Activated naive CD8-positive, alpha-beta T cell treated with anti-CD3 and anti-CD28 coated beads, Interleukin-2, amount 10 ng/mL, durations not matched to agents 7 days and 5 days (primary cell): Measurements from ENCODE around the gene PSG7. TPM values are rescaled to one million over a fixed set of nuclear protein-coding genes. Genes with fewer than 3 reads are reported as not detected.
"Not testable (repeated sequence)": the region's sequence is repeated elsewhere in the genome, so short reads cannot be mapped to it uniquely, and the experiment has no call there.

Experiments used
- ATAC-seq: fragments of 150-1000 bp; cut with Tn5 transposase; one replicate; pipeline ENCODE4 v1.10.0; 2021; ENCODE audit warnings: low read depth, moderate library complexity
- POLR2A ChIA-PET: fragments of 350-600 bp; sonication (Branson Sonifier 250); formaldehyde crosslinking; loops from one replicate; lab custom pipeline; 2021; ENCODE audit warnings: antibody characterized with exemption; lab: Charles Lee
- DNase-seq: peaks from one replicate; pipeline ENCODE4 v3.0.0; 2021
- H3K27ac Mint-ChIP-seq: one replicate; pipeline ENCODE4 v1.8.0; 2022; ENCODE audit warnings: mild to moderate bottlenecking, mixed read lengths
- H3K27me3 Mint-ChIP-seq: one replicate; pipeline ENCODE4 v1.8.0; 2022; ENCODE audit warnings: mild to moderate bottlenecking, moderate library complexity, mixed read lengths
- H3K36me3 Mint-ChIP-seq: one replicate; pipeline ENCODE4 v1.8.0; 2021; ENCODE audit warnings: mild to moderate bottlenecking, mixed read lengths
- H3K4me1 Mint-ChIP-seq: one replicate; pipeline ENCODE4 v1.8.0; 2021; ENCODE audit warnings: mixed read lengths
- H3K4me3 Mint-ChIP-seq: one replicate; pipeline ENCODE4 v1.8.0; 2022; ENCODE audit warnings: mild to moderate bottlenecking, moderate library complexity, mixed read lengths
- H3K9me3 Mint-ChIP-seq: one replicate; pipeline ENCODE4 v1.8.0; 2021; ENCODE audit warnings: mixed read lengths
- total RNA-seq, 2 experiments: library from RNA; stranded (reverse); gene quantifications; one replicate each; pipeline ENCODE4 v1.2.3, GENCODE V29; 2021

Gene PSG7
- total RNA-seq, 2 experiments from 2014 or later: not detected

- ATAC-seq, H3K4me1 Mint-ChIP-seq: not testable (repeated sequence)
Observed at GRCh38 chr19:42899674-42900073, 37.3 kb downstream of the PSG7 start.

GRCh38 chr19:42899110-42899509 is 37.9 kb downstream of the PSG7 start:
- peaks cover 12% of the 10 kb centered on the region for H3K27me3 Mint-ChIP-seq
- H3K9me3 Mint-ChIP-seq, H3K36me3 Mint-ChIP-seq, POLR2A ChIA-PET, H3K4me3 Mint-ChIP-seq, ATAC-seq, DNase-seq, H3K27ac Mint-ChIP-seq, H3K4me1 Mint-ChIP-seq: not testable (repeated sequence)

More at GRCh38 chr19:42899674-42900073, 37.3 kb downstream of the PSG7 start:
- DNase-seq, H3K27ac Mint-ChIP-seq, H3K4me3 Mint-ChIP-seq, POLR2A ChIA-PET, H3K36me3 Mint-ChIP-seq, H3K9me3 Mint-ChIP-seq: not testable (repeated sequence)
- H3K27me3 Mint-ChIP-seq: peaks cover 13% of the 10 kb centered on the region

GRCh38 chr19:42898656-42899055 is 38.4 kb downstream of the PSG7 start:
- DNase-seq, H3K4me3 Mint-ChIP-seq, H3K27ac Mint-ChIP-seq, ATAC-seq, H3K9me3 Mint-ChIP-seq, H3K36me3 Mint-ChIP-seq, H3K4me1 Mint-ChIP-seq, POLR2A ChIA-PET: not testable (repeated sequence)
- H3K27me3 Mint-ChIP-seq: peaks cover 12% of the 10 kb centered on the region

- H3K27me3 Mint-ChIP-seq, H3K9me3 Mint-ChIP-seq, H3K36me3 Mint-ChIP-seq, H3K4me1 Mint-ChIP-seq, H3K27ac Mint-ChIP-seq, ATAC-seq, POLR2A ChIA-PET, H3K4me3 Mint-ChIP-seq, DNase-seq: not testable (repeated sequence)
Observed at GRCh38 chr19:42897729-42898128, 39.3 kb downstream of the PSG7 start.

GRCh38 chr19:42890446-42890845 is 46.6 kb downstream of the PSG7 start:
- not testable (repeated sequence) for H3K4me3 Mint-ChIP-seq, ATAC-seq, H3K27me3 Mint-ChIP-seq, H3K4me1 Mint-ChIP-seq, DNase-seq, H3K36me3 Mint-ChIP-seq, H3K27ac Mint-ChIP-seq, H3K9me3 Mint-ChIP-seq
- POLR2A ChIA-PET: interaction anchor here (0.6 kb wide), 1 partner anchor 889 kb away, joined by 4 read pairs; no protein-coding TSS in a partner anchor

GRCh38 chr19:42887876-42888445 is 49.0 kb downstream of the PSG7 start:
- DNase-seq, POLR2A ChIA-PET, H3K4me3 Mint-ChIP-seq, H3K27ac Mint-ChIP-seq, H3K27me3 Mint-ChIP-seq, ATAC-seq, H3K9me3 Mint-ChIP-seq, H3K4me1 Mint-ChIP-seq, H3K36me3 Mint-ChIP-seq: not testable (repeated sequence)

- H3K4me1 Mint-ChIP-seq, H3K4me3 Mint-ChIP-seq, H3K36me3 Mint-ChIP-seq, POLR2A ChIA-PET, ATAC-seq, H3K9me3 Mint-ChIP-seq, H3K27me3 Mint-ChIP-seq, DNase-seq, H3K27ac Mint-ChIP-seq: not testable (repeated sequence)
Observed at GRCh38 chr19:42882730-42883129, 54.3 kb downstream of the PSG7 start.

GRCh38 chr19:42882010-42882409 is 55.0 kb downstream of the PSG7 start:
- H3K36me3 Mint-ChIP-seq, POLR2A ChIA-PET, DNase-seq, H3K9me3 Mint-ChIP-seq, H3K4me1 Mint-ChIP-seq, ATAC-seq, H3K27me3 Mint-ChIP-seq, H3K27ac Mint-ChIP-seq, H3K4me3 Mint-ChIP-seq: not testable (repeated sequence)

GRCh38 chr19:42881279-42881678 is 55.7 kb downstream of the PSG7 start:
- ATAC-seq, H3K9me3 Mint-ChIP-seq, H3K27ac Mint-ChIP-seq, H3K4me1 Mint-ChIP-seq, H3K27me3 Mint-ChIP-seq, POLR2A ChIA-PET, DNase-seq, H3K4me3 Mint-ChIP-seq, H3K36me3 Mint-ChIP-seq: not testable (repeated sequence)

- H3K4me3 Mint-ChIP-seq, H3K36me3 Mint-ChIP-seq, H3K4me1 Mint-ChIP-seq, H3K27me3 Mint-ChIP-seq, H3K27ac Mint-ChIP-seq, POLR2A ChIA-PET, ATAC-seq, DNase-seq, H3K9me3 Mint-ChIP-seq: not testable (repeated sequence)
Observed at GRCh38 chr19:42880621-42881020, 56.4 kb downstream of the PSG7 start.

- ATAC-seq (no peak), DNase-seq (no peak)
- Mint-ChIP-seq H3K9me3 (no peaks in the 10 kb centered on the region), H3K4me1 (peaks cover 2% of the 10 kb centered on the region), H3K27me3 (peaks cover 5% of the 10 kb centered on the region), H3K27ac (no peak within 1 kb of the TSS), H3K36me3 (no peaks in the 10 kb centered on the region), H3K4me3 (no peak within 1 kb of the TSS)
- POLR2A ChIA-PET: no interaction called here
Observed at GRCh38 chr19:42879613-42880012, 57.4 kb downstream of the PSG7 start, which contains the start of gene PSG1. Gene PSG1, minus strand, starts transcription at chr19:42879713. Its CDS starts 132 bp downstream, at chr19:42879581.

- POLR2A ChIA-PET, H3K4me1 Mint-ChIP-seq, ATAC-seq, H3K27ac Mint-ChIP-seq, H3K4me3 Mint-ChIP-seq, H3K36me3 Mint-ChIP-seq, H3K27me3 Mint-ChIP-seq, H3K9me3 Mint-ChIP-seq, DNase-seq: not testable (repeated sequence)
Observed at GRCh38 chr19:42876596-42876995, 60.4 kb downstream of the PSG7 start.

- H3K4me1 Mint-ChIP-seq, H3K4me3 Mint-ChIP-seq, H3K9me3 Mint-ChIP-seq, ATAC-seq, H3K27me3 Mint-ChIP-seq, POLR2A ChIA-PET, DNase-seq, H3K36me3 Mint-ChIP-seq, H3K27ac Mint-ChIP-seq: not testable (repeated sequence)
Observed at GRCh38 chr19:42875881-42876280, 61.1 kb downstream of the PSG7 start.

- DNase-seq, H3K4me1 Mint-ChIP-seq, ATAC-seq, H3K27me3 Mint-ChIP-seq, H3K36me3 Mint-ChIP-seq, POLR2A ChIA-PET, H3K27ac Mint-ChIP-seq, H3K4me3 Mint-ChIP-seq, H3K9me3 Mint-ChIP-seq: not testable (repeated sequence)
Observed at GRCh38 chr19:42874901-42875813, 61.9 kb downstream of the PSG7 start.
